Left lung (tissue), 10 donors: ENCODE data around the gene WDR17. TPM values are rescaled to one million over a fixed set of nuclear protein-coding genes. Genes with fewer than 3 reads are reported as not detected.

Experiments used
- ATAC-seq: fragments of 200-7000 bp; cut with Tn5 transposase; one replicate; pipeline ENCODE4 v1.9.1; 2020; ENCODE audit warnings: moderate library complexity
- DNase-seq, 4 donors: peaks; one replicate each; pipeline ENCODE4 v3.0.0-alpha.2; 2013 to 2020
- H3K27ac ChIP-seq, 2 donors: fragments of 200-600 bp; sonication (generic) in 1 of 2; one replicate each; pipeline versions ENCODE4 v1.5.0 to v1.8.0; 2020 to 2021
- H3K27me3 ChIP-seq, 2 donors: fragments of 200-600 bp; sonication (generic) in 1 of 2; one replicate each; pipeline versions ENCODE4 v1.5.0 to v1.8.0; 2020 to 2021
- H3K36me3 ChIP-seq, 2 donors: fragments of 200-600 bp; sonication (generic) in 1 of 2; one replicate each; pipeline versions ENCODE4 v1.5.0 to v1.8.0; 2020 to 2021
- H3K4me1 ChIP-seq, 2 donors: fragments of 200-600 bp; one replicate each; pipeline ENCODE4 v1.8.0; 2021
- H3K4me3 ChIP-seq, 2 donors: fragments of 200-600 bp; sonication (generic) in 1 of 2; one replicate each; pipeline versions ENCODE4 v1.5.0 to v1.8.0; 2020 to 2021; ENCODE audit warnings: mild to moderate bottlenecking in 1 of 2
- H3K9me3 ChIP-seq, 2 donors: fragments of 200-600 bp; sonication (generic) in 1 of 2; one replicate each; pipeline versions ENCODE4 v1.5.0 to v1.8.0; 2020 to 2021
- intact Hi-C, 2 donors: fragments of 100-400 bp; cut with DNase I; formaldehyde crosslinking; loops; one replicate each; pipeline versions ENCODE4 v1.11.2 to v1.14.2; 2022
- polyA plus RNA-seq, 6 donors: library from polyadenylated mRNA; unstranded; fragments of 120-200 nt; gene quantifications; one replicate each; pipeline ENCODE4 v1.2.1, GENCODE V29; 2013; ENCODE audit not compliant: insufficient read length in 6 of 6
- total RNA-seq, 2 donors: library from RNA; stranded (reverse); fragmentation: NEBNext Ultra II Directional; extraction: Animal tissue kit (Norgen Biotek cat#: 25700); gene quantifications; one replicate each; pipeline ENCODE4 v1.2.1, GENCODE V29; 2021
- TF ChIP-seq, protein P1 (sequence below), 2 donors: fragments of 200-600 bp; sonication (generic) in 1 of 2; IDR thresholded peaks; one replicate each; pipeline versions ENCODE4 v1.5.0 to v1.8.0; 2021; ENCODE audit warnings: antibody characterized with exemption in 2 of 2
- donor health status: DM: no; HTN: yes; CAD: no.
- donor health status: DM: no; HTN: no; CAD: no.

The WDR17 gene
- total and polyA plus RNA-seq, 8 donors = 4.2 to 10.7 (median 7.9) TPM

DNA sequence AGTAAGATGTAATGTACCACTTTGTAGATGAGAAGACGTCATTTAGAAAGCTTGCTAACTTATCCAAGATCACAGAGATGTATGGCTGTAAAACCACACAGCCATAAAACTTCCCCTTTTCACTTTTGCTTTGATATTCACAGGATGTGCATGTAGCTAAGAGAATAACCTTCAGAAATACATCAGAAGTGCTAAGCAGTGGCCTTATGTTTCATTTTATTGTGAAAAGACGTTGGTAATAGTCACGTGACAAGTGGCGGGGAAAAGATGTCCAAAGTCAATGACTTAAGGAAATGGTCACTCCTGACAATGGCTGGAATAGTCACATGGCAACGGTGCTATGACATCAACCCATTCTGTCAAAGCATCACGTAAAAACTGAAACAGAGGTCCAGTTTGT lies 12.9 kb upstream of the WDR17 start:
- Histone ChIP-seq H3K36me3 (no peaks in the 10 kb centered on the region), H3K9me3 (no peaks in the 10 kb centered on the region), H3K27me3 (no peaks in the 10 kb centered on the region), H3K27ac (no peak overlapping the region), H3K4me1 (no peaks in the 10 kb centered on the region), H3K4me3 (no peak overlapping the region)
- intact Hi-C loops = no loop called here
- DNase-seq (no peak), ATAC-seq (no peak)
- TF ChIP-seq, protein P1, sequence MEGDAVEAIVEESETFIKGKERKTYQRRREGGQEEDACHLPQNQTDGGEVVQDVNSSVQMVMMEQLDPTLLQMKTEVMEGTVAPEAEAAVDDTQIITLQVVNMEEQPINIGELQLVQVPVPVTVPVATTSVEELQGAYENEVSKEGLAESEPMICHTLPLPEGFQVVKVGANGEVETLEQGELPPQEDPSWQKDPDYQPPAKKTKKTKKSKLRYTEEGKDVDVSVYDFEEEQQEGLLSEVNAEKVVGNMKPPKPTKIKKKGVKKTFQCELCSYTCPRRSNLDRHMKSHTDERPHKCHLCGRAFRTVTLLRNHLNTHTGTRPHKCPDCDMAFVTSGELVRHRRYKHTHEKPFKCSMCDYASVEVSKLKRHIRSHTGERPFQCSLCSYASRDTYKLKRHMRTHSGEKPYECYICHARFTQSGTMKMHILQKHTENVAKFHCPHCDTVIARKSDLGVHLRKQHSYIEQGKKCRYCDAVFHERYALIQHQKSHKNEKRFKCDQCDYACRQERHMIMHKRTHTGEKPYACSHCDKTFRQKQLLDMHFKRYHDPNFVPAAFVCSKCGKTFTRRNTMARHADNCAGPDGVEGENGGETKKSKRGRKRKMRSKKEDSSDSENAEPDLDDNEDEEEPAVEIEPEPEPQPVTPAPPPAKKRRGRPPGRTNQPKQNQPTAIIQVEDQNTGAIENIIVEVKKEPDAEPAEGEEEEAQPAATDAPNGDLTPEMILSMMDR (IDR thresholded peaks at IDR 0.05) = no peak

DNA sequence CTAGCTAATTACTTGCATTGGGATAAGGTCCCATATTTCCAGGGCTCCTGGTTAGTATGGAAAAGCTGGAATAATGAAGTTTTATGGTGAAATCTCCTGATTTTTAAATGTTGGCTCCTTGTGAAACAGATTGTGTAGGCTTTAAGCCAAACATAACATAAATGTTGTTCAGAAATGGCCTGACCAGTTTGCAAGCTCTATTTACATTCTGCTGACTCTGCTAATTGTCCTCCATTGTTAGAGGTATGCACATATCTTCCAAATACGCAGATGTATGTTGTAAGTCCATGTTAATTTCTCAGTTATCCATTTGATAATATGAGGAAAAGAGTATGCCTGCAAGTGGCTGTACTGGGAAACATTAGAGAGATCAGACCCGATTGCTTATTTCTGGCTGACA lies 11.9 kb upstream of the WDR17 start:
- no peak for DNase-seq
- H3K4me1 ChIP-seq = no peaks in the 10 kb centered on the region
- H3K9me3 ChIP-seq = no peaks in the 10 kb centered on the region
- TF ChIP-seq, protein P1 (IDR thresholded peaks at IDR 0.05) = no peak
- intact Hi-C loops = no loop called here
- no peak overlapping the region for H3K4me3 ChIP-seq
- ATAC-seq = no peak
- no peaks in the 10 kb centered on the region for H3K36me3 ChIP-seq
- no peak overlapping the region for H3K27ac ChIP-seq
- H3K27me3 ChIP-seq = no peaks in the 10 kb centered on the region

DNA sequence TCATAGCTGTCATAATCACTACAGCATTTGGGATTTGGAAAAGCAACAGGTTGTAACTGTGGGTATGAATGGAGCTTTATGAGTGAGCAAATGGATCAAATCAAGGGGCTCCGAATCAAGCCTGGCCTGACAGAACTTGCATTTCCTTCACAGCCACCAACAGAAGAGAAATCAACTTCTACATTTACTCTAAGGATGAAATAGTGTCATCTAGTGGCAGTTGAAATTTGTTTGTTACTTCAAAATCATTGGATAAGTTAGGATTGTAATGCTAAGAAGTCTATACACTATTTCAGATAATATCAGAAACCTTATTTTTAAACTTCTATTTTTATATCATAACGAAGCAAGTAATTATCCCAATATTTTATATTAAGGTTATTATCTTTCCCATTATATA lies 10.7 kb upstream of the WDR17 start:
- peak in 1 of 4 donors; percentile 15 for DNase-seq
- intact Hi-C loops = no loop called here
- TF ChIP-seq, protein P1 (IDR thresholded peaks at IDR 0.05) = peak in 1 of 2 donors; percentile 9

DNA sequence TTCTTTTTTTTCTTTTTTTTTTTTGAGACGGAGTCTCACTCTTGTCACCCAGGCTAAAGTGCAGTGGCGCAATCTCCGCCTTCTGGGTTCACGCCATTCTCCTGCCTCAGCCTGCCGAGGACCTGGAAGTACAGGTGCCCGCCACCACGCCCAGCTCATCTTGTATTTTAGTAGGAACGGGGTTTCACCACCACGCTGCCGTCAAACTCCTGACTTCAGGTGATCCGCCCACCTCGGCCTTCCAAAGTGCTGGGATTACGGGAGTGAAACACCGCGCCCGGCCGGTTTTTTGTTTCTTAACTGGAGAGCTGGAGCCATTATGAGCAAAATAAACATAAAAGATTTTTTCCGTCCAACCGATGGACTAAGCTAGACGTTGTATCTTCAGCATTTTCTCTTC lies 1.9 kb upstream of the WDR17 start:
- Histone ChIP-seq H3K9me3 (no peaks in the 10 kb centered on the region), H3K4me3 (no peak overlapping the region), H3K4me1 (no peaks in the 10 kb centered on the region), H3K36me3 (no peaks in the 10 kb centered on the region), H3K27me3 (peaks cover 0 to 29% of the 10 kb centered on the region in 2 donors), H3K27ac (no peak overlapping the region)
- TF ChIP-seq, protein P1 (IDR thresholded peaks at IDR 0.05) = no peak
- intact Hi-C loops = no loop called here
- DNase-seq = peak in 1 of 4 donors; percentile 56
- no peak for ATAC-seq

More for the DNA sequence above, 10.7 kb upstream of the WDR17 start:
- H3K9me3 ChIP-seq = no peaks in the 10 kb centered on the region
- H3K4me1 ChIP-seq = no peaks in the 10 kb centered on the region
- no peaks in the 10 kb centered on the region for H3K27me3 ChIP-seq
- H3K4me3 ChIP-seq = no peak overlapping the region
- ATAC-seq = no peak
- no peak overlapping the region for H3K27ac ChIP-seq
- H3K36me3 ChIP-seq = no peaks in the 10 kb centered on the region

DNA sequence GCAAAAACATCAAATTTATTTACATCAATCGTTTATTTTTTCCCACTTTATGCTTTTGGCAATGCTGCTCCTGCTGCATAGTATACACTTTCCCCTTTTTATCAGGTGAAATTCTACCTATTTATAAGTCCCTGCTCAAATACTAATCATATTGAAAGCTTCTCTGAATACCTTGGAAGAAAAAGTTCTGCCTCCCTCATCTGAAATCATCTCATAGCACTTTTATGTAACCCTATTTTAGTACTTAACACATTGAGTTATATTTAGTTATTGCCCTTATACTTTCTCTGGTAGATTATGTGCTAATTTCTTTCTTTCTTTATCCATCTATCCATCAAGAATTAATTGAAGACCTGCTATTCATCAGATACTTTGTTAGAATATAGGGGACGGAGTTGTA lies 1.1 kb upstream of the WDR17 start:
- peaks cover 0 to 29% of the 10 kb centered on the region in 2 donors for H3K27me3 ChIP-seq
- H3K4me1 ChIP-seq = no peaks in the 10 kb centered on the region
- H3K36me3 ChIP-seq = no peaks in the 10 kb centered on the region
- H3K4me3 ChIP-seq = no peak overlapping the region
- no peak overlapping the region for H3K27ac ChIP-seq
- intact Hi-C loops = no loop called here
- H3K9me3 ChIP-seq = no peaks in the 10 kb centered on the region
- ATAC-seq = no peak
- TF ChIP-seq, protein P1 (IDR thresholded peaks at IDR 0.05) = no peak
- no peak for DNase-seq
